A673 (cell line): Measurements from ENCODE around the gene SLC25A47. TPM values are rescaled to one million over a fixed set of nuclear protein-coding genes. Genes with fewer than 3 reads are reported as not detected.
"Not testable (repeated sequence)": the region's sequence is repeated elsewhere in the genome, so short reads cannot be mapped to it uniquely, and the experiment has no call there.

Experiments
- BruUV-seq: library from RNA; stranded (reverse); fragments of 400-500 nt; replicated peaks from 2 replicates; lab custom pipeline; 2021; lab: Mats Ljungman, UMichigan
- CTCF ChIA-PET: fragments of 300-600 bp; sonication (Branson Sonifier 250); formaldehyde crosslinking; loops from one replicate; lab custom pipeline; 2022; ENCODE audit warnings: antibody characterized with exemption; lab: Charles Lee
- POLR2A ChIA-PET: fragments of 300-600 bp; sonication (Branson Sonifier 250); formaldehyde crosslinking; loops from one replicate; lab custom pipeline; 2022; ENCODE audit warnings: antibody characterized with exemption; ENCODE audit not compliant: low non-redundant PET; lab: Charles Lee
- DNase-seq: peaks from one replicate; pipeline ENCODE4 v3.0.0-alpha.2; 2015; ENCODE audit warnings: low spot score
- H3K27ac ChIP-seq: fragments of 200-600 bp; sonication (generic); 2 replicates; pipeline ENCODE4 v1.5.1; 2016; ENCODE audit warnings: mixed run types, low read depth, mild to moderate bottlenecking, mixed read lengths, antibody characterized with exemption, low read length; ENCODE audit not compliant: poor library complexity, severe bottlenecking
- H3K27me3 ChIP-seq: fragments of 200-600 bp; sonication (generic); replicated peaks from 2 replicates; pipeline ENCODE4 v1.6.1; 2017; ENCODE audit warnings: mixed run types, low read depth, mild to moderate bottlenecking, mixed read lengths, antibody characterized with exemption, low read length; ENCODE audit not compliant: insufficient read depth, poor library complexity
- H3K36me3 ChIP-seq: fragments of 200-600 bp; sonication (generic); 2 replicates; pipeline ENCODE4 v1.6.1; 2016; ENCODE audit warnings: mixed run types, mild to moderate bottlenecking, mixed read lengths, antibody characterized with exemption, low read length; ENCODE audit not compliant: insufficient read depth, poor library complexity, severe bottlenecking
- H3K4me1 ChIP-seq: fragments of 200-600 bp; sonication (generic); 2 replicates; pipeline ENCODE4 v1.6.1; 2017; ENCODE audit warnings: mixed run types, mild to moderate bottlenecking, mixed read lengths, antibody characterized with exemption, low read length; ENCODE audit not compliant: insufficient read depth, poor library complexity, severe bottlenecking
- H3K4me3 ChIP-seq: fragments of 200-600 bp; sonication (generic); 2 replicates; pipeline ENCODE4 v1.5.1; 2016; ENCODE audit warnings: low read depth, mixed run types, mild to moderate bottlenecking, mixed read lengths, low read length; ENCODE audit not compliant: poor library complexity, severe bottlenecking
- H3K9me3 ChIP-seq: fragments of 200-600 bp; sonication (generic); 2 replicates; pipeline ENCODE4 v1.6.1; 2016; ENCODE audit warnings: mixed run types, low read depth, mild to moderate bottlenecking, mixed read lengths, antibody characterized with exemption, low read length; ENCODE audit not compliant: poor library complexity, severe bottlenecking
- CTCF ChIP-seq: fragments of 300-800, 200-600 bp; sonication (generic); conservative IDR thresholded peaks from 2 replicates; pipeline ENCODE4 v1.5.1; 2017; ENCODE audit warnings: low read depth, mild to moderate bottlenecking, antibody characterized with exemption, low read length, moderate library complexity, mixed read lengths
- EZH2 ChIP-seq: fragments of 200-600 bp; sonication (generic); IDR thresholded peaks from 2 replicates; pipeline ENCODE4 v1.6.1; 2017; ENCODE audit warnings: borderline replicate concordance, low read depth, mild to moderate bottlenecking, mixed read lengths, antibody characterized with exemption, low read length; ENCODE audit not compliant: poor library complexity, severe bottlenecking
- intact Hi-C: fragments of 100-400 bp; cut with micrococcal nuclease; formaldehyde crosslinking; loops from one replicate; pipeline ENCODE4 v1.10.0; 2022; ENCODE audit not compliant: unreplicated experiment
- total RNA-seq: library from RNA; stranded (reverse); gene quantifications from 2 replicates; pipeline ENCODE4 v1.2.3, GENCODE V29; 2021

SLC25A47 gene
- total RNA-seq, 1 experiment from 2014 or later = not detected

GRCh38 chr14:100342195-100342594 is 19.1 kb downstream of the SLC25A47 start:
- Histone ChIP-seq H3K4me3 (no peak overlapping the region), H3K9me3 (no peaks in the 10 kb centered on the region), H3K36me3 (peaks cover 31% of the 10 kb centered on the region), H3K4me1 (no peaks in the 10 kb centered on the region), H3K27ac (no peak overlapping the region), H3K27me3 (no peaks in the 10 kb centered on the region)
- TF ChIP-seq EZH2 (no peak), CTCF (no peak)
- CTCF ChIA-PET = no interaction called here
- DNase-seq = no peak
- no TSS peak for BruUV-seq
- POLR2A ChIA-PET = no interaction called here
- intact Hi-C loops = no loop called here

- H3K4me3 ChIP-seq, DNase-seq, BruUV-seq, POLR2A ChIA-PET, H3K27me3 ChIP-seq, CTCF ChIA-PET, H3K4me1 ChIP-seq, H3K9me3 ChIP-seq, intact Hi-C loops, H3K27ac ChIP-seq: not testable (repeated sequence)
- H3K36me3 ChIP-seq = peaks cover 27% of the 10 kb centered on the region
Measured at GRCh38 chr14:100342826-100343225, 19.7 kb downstream of the SLC25A47 start.

- H3K4me3 ChIP-seq, H3K9me3 ChIP-seq, POLR2A ChIA-PET, intact Hi-C loops, H3K27ac ChIP-seq, H3K27me3 ChIP-seq, CTCF ChIA-PET, H3K4me1 ChIP-seq, BruUV-seq, DNase-seq: not testable (repeated sequence)
- H3K36me3 ChIP-seq = peaks cover 36% of the 10 kb centered on the region
Measured at GRCh38 chr14:100344657-100345056, 21.5 kb downstream of the SLC25A47 start.

GRCh38 chr14:100345711-100346110 is 22.6 kb downstream of the SLC25A47 start:
- H3K36me3 ChIP-seq = peaks cover 34% of the 10 kb centered on the region
- H3K9me3 ChIP-seq = no peaks in the 10 kb centered on the region
- no peak for DNase-seq
- ChIA-PET POLR2A (no interaction called here), CTCF (no interaction called here)
- TF ChIP-seq EZH2 = no peak
- TF ChIP-seq CTCF = no peak
- H3K4me1 ChIP-seq = no peaks in the 10 kb centered on the region
- no peaks in the 10 kb centered on the region for H3K27me3 ChIP-seq
- no TSS peak for BruUV-seq
- H3K27ac ChIP-seq = no peak overlapping the region
- no peak overlapping the region for H3K4me3 ChIP-seq
- intact Hi-C loops = no loop called here
